HG03139 (cell line): ENCODE results near the gene SKP2.
"Not testable (repeated sequence)": the region's sequence is repeated elsewhere in the genome, so short reads cannot be mapped to it uniquely, and the experiment has no call there.

Experiments
- ATAC-seq: cut with Tn5 transposase; IDR thresholded peaks from one replicate; pipeline ENCODE4 v1.9.1; 2021; ENCODE audit not compliant: unreplicated experiment

Gene SKP2

GRCh38 chr5:36151434-36152323, at the start of gene SKP2, which contains the start of gene LMBRD2:
SKP2 (plus strand) TSS chr5:36152111; CDS start chr5:36152263, 152 bp downstream.
LMBRD2 (minus strand) TSS chr5:36151887; CDS start chr5:36143349, 8,538 bp downstream.
- ATAC-seq, result peak; percentile 97

- ATAC-seq, result no peak
Measured at GRCh38 chr5:36105819-36106218, 46.1 kb upstream of the SKP2 start.

GRCh38 chr5:36108758-36109460, 43.0 kb upstream of the SKP2 start:
- no peak for ATAC-seq

GRCh38 chr5:36111238-36111637, 40.7 kb upstream of the SKP2 start:
- no peak for ATAC-seq

GRCh38 chr5:36125868-36126267, 26.0 kb upstream of the SKP2 start:
- no peak for ATAC-seq

- ATAC-seq, result no peak
Measured at GRCh38 chr5:36128795-36129194, 23.1 kb upstream of the SKP2 start.

GRCh38 chr5:36129666-36130065, 22.2 kb upstream of the SKP2 start:
- ATAC-seq, result not testable (repeated sequence)

GRCh38 chr5:36133009-36133408, 18.9 kb upstream of the SKP2 start:
- not testable (repeated sequence) for ATAC-seq

- ATAC-seq, result no peak
Measured at GRCh38 chr5:36135988-36136387, 15.9 kb upstream of the SKP2 start.

- ATAC-seq, result no peak
Measured at GRCh38 chr5:36136581-36136980, 15.3 kb upstream of the SKP2 start.

- no peak for ATAC-seq
Measured at GRCh38 chr5:36138900-36139683, 12.8 kb upstream of the SKP2 start.

GRCh38 chr5:36145311-36145710, 6.6 kb upstream of the SKP2 start:
- no peak for ATAC-seq

- no peak for ATAC-seq
Measured at GRCh38 chr5:36146390-36146789, 5.5 kb upstream of the SKP2 start.

GRCh38 chr5:36147681-36148080, 4.2 kb upstream of the SKP2 start:
- no peak for ATAC-seq

GRCh38 chr5:36150676-36151433, 1.1 kb upstream of the SKP2 start:
- ATAC-seq, result peak; percentile 20

GRCh38 chr5:36152324-36153297, 700 bp downstream of the SKP2 start:
- peak; percentile 1 for ATAC-seq

- ATAC-seq, result no peak
Measured at GRCh38 chr5:36153298-36153677, 1.4 kb downstream of the SKP2 start.

GRCh38 chr5:36153726-36154125, 1.8 kb downstream of the SKP2 start:
- no peak for ATAC-seq

GRCh38 chr5:36155291-36155690, 3.4 kb downstream of the SKP2 start:
- no peak for ATAC-seq
